RWPE1 (cell line): ENCODE measurements around the gene FBLIM1.

Source experiments
- CTCF ChIA-PET: fragments of 350-600 bp; sonication (Branson Sonifier 250); formaldehyde crosslinking; extraction: SDS; loops from one replicate; lab custom pipeline; 2021; lab: Yijun Ruan, JAX
- POLR2A ChIA-PET: fragments of 400-600 bp; formaldehyde crosslinking; extraction: SDS; loops from one replicate; lab custom pipeline; 2020; ENCODE audit warnings: antibody characterized with exemption; ENCODE audit not compliant: low non-redundant PET; lab: Yijun Ruan, JAX
- DNase-seq: peaks from one replicate; pipeline ENCODE4 v3.0.0; 2012; ENCODE audit warnings: low spot score
- H3K27ac ChIP-seq: fragments of 450-650 bp; 2 replicates; pipeline ENCODE4 v1.5.1; 2017
- TF ChIP-seq, protein P1 (sequence below): fragments of 450-650 bp; conservative IDR thresholded peaks from 2 replicates; pipeline ENCODE4 v1.5.1; 2017; ENCODE audit warnings: low read depth, mild to moderate bottlenecking

The FBLIM1 gene

DNA sequence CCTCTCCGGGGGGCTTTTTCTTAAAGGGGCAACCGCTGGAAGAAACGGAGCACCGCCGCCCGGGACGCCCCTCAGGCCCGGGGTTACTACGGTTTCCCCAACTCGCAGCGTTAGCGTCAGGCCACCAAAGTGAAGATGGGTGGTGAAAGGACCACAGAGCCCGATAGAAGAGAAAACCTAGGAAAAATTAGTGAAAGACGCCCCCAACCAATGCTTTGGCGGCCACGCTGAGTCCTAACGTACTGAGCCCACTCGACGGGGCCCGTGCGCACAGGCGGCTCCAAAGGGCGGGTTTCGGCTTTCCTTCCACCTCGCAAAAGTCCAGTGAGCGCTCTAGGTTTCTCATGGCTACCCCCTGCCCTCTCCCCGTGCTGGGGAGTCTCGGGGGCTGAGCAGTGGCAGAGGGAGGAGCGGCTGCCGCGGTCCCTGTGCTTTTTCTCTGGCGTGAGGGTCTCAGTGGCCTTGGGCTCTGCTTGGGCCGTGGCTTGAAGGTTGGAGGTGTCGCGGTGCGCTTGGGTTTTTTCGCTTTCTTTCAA lies 76.7 kb downstream of the FBLIM1 start:
- ChIA-PET POLR2A (interaction anchor here (2.2 kb wide), 1 partner anchor 12 kb away, joined by 12 read pairs; the partner anchor contains the start of gene SPEN), CTCF (interaction anchor here (0.6 kb wide), 1 partner anchor 26 kb away, joined by 6 read pairs; no protein-coding TSS in a partner anchor)
- H3K27ac ChIP-seq: peak overlapping the region; percentile 100
- no peak for DNase-seq
- TF ChIP-seq, protein P1, sequence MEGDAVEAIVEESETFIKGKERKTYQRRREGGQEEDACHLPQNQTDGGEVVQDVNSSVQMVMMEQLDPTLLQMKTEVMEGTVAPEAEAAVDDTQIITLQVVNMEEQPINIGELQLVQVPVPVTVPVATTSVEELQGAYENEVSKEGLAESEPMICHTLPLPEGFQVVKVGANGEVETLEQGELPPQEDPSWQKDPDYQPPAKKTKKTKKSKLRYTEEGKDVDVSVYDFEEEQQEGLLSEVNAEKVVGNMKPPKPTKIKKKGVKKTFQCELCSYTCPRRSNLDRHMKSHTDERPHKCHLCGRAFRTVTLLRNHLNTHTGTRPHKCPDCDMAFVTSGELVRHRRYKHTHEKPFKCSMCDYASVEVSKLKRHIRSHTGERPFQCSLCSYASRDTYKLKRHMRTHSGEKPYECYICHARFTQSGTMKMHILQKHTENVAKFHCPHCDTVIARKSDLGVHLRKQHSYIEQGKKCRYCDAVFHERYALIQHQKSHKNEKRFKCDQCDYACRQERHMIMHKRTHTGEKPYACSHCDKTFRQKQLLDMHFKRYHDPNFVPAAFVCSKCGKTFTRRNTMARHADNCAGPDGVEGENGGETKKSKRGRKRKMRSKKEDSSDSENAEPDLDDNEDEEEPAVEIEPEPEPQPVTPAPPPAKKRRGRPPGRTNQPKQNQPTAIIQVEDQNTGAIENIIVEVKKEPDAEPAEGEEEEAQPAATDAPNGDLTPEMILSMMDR: no peak

DNA sequence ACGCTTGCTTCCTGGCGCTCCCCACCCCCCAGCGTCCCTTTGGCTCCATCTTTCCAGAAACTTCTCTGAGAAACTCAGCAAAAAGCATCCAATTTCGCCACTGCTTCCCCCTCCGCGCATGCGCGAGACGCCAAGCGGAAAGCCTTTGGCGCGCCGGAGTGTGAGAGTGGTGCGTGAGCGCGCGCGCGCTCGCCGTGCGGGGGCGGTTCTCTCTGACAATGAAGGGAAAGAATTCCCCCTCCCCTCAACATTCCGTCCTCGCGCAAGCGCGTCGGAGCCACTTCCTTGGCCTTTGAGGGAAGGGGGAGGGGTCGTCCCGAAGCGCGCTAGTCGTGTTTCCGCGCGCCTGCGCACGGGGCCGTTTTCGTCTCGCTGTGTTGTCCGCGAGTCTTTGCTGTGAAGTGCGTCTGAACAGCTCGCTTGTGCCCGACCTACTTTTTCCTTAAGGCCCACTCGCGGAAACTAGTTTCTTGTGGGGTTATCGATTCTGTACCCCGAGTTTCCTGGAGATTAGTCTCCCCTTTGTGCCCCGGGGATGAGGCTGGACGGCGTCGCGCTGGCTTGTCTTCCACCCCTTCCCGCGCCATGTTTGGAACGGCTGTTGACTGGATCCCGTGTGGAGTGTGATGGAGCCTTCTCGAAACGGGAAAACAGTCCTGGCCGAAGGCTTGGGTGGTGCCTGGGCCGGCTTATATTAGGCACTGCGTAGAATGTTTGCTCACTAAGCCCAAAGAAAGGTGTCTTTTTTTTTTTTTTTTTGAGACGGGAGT lies 77.3 kb downstream of the FBLIM1 start:
- peak; percentile 91 for DNase-seq
- POLR2A ChIA-PET: interaction anchor here (0.6 to 0.7 kb wide), 3 partner anchors 80 to 376 kb away, joined by 3 to 4 read pairs (median 3); partner anchors contain the start of gene ARHGEF19
- CTCF ChIA-PET: interaction anchor here (0.6 to 1.3 kb wide), 2 partner anchors 12 to 27 kb away, joined by 3 to 6 read pairs; partner anchors contain the start of gene SPEN
- TF ChIP-seq, protein P1: no peak
- H3K27ac ChIP-seq: peak overlapping the region; percentile 100
